ENCODE data around the gene MRPL17.

- no peak for TF ChIP-seq CTCF (conservative IDR thresholded peaks at IDR 0.05)
- TF ChIP-seq ZFX (IDR thresholded peaks at IDR 0.05) = no peak
Observed at GRCh38 chr11:6658647-6659046, 24.5 kb downstream of the MRPL17 start.

Measured in C4-2B (cell line).